Calu3 (cell line): Measurements from ENCODE around the gene EEF2. TPM values are rescaled to one million over a fixed set of nuclear protein-coding genes. Genes with fewer than 3 reads are reported as not detected.
"Not testable (repeated sequence)": the region's sequence is repeated elsewhere in the genome, so short reads cannot be mapped to it uniquely, and the experiment has no call there.

Source experiments
- BruUV-seq: library from RNA; stranded (reverse); fragments of 400-500 nt; replicated peaks from 2 replicates; lab custom pipeline; 2021; lab: Mats Ljungman, UMichigan
- CTCF ChIA-PET: fragments of 300-600 bp; sonication (Branson Sonifier 250); formaldehyde crosslinking; loops from one replicate; lab custom pipeline; 2022; ENCODE audit warnings: antibody characterized with exemption; lab: Charles Lee
- DNase-seq: peaks from one replicate; pipeline ENCODE4 v3.0.0; 2022
- H3K27ac Mint-ChIP-seq: one replicate; pipeline ENCODE4 v1.8.0; 2022; ENCODE audit warnings: mixed read lengths; ENCODE audit not compliant: unreplicated experiment
- H3K27me3 Mint-ChIP-seq: one replicate; pipeline ENCODE4 v1.8.0; 2022; ENCODE audit warnings: mixed read lengths; ENCODE audit not compliant: unreplicated experiment
- H3K36me3 Mint-ChIP-seq: one replicate; pipeline ENCODE4 v1.8.0; 2022; ENCODE audit warnings: mild to moderate bottlenecking, moderate library complexity, mixed read lengths; ENCODE audit not compliant: insufficient read depth, unreplicated experiment
- H3K4me1 Mint-ChIP-seq: one replicate; pipeline ENCODE4 v1.8.0; 2022; ENCODE audit warnings: mild to moderate bottlenecking, low read depth, mixed read lengths; ENCODE audit not compliant: unreplicated experiment
- H3K4me3 Mint-ChIP-seq: one replicate; pipeline ENCODE4 v1.8.0; 2022; ENCODE audit warnings: mild to moderate bottlenecking, low read depth, moderate library complexity, mixed read lengths; ENCODE audit not compliant: unreplicated experiment
- H3K9me3 Mint-ChIP-seq: one replicate; pipeline ENCODE4 v1.8.0; 2022; ENCODE audit warnings: low read depth, mixed read lengths; ENCODE audit not compliant: unreplicated experiment
- intact Hi-C: fragments of 100-400 bp; cut with micrococcal nuclease; formaldehyde crosslinking; loops from one replicate; pipeline ENCODE4 v1.10.0; 2022; ENCODE audit not compliant: unreplicated experiment
- total RNA-seq: library from RNA; stranded (reverse); gene quantifications from 2 replicates; pipeline ENCODE4 v1.2.3, GENCODE V29; 2022
- TF ChIP-seq, protein P1 (sequence below): fragments of 200-600 bp; IDR thresholded peaks from one replicate; pipeline ENCODE4 v1.8.0; 2022; ENCODE audit warnings: antibody characterized with exemption; ENCODE audit not compliant: unreplicated experiment

The EEF2 gene
- total RNA-seq, 1 experiment from 2014 or later = 1,166 TPM

DNA sequence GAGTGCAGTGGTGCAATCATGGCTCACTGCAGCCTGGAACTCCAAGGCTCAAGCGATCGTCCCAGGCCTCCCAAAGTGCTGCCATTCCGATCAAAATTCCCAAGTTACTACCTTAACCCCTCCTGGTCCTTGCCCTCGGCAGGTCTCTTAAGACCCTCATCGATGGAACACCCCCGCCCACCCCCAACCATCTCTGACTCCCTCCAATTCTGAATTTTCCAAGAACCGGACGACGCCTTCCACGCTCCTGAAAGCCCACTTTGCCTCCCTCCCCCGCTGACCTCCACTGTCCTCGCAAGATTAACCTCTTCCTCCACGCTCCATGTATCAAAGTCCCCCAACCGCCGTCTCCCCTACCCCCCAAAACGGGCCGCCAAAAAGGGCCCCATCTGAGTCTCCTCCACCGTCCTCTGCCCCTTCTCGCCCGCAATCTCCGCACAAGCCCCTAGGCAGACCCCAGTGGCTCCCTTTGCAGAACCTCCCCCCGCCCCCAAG, 14.9 kb downstream of the EEF2 start:
- TF ChIP-seq, protein P1, sequence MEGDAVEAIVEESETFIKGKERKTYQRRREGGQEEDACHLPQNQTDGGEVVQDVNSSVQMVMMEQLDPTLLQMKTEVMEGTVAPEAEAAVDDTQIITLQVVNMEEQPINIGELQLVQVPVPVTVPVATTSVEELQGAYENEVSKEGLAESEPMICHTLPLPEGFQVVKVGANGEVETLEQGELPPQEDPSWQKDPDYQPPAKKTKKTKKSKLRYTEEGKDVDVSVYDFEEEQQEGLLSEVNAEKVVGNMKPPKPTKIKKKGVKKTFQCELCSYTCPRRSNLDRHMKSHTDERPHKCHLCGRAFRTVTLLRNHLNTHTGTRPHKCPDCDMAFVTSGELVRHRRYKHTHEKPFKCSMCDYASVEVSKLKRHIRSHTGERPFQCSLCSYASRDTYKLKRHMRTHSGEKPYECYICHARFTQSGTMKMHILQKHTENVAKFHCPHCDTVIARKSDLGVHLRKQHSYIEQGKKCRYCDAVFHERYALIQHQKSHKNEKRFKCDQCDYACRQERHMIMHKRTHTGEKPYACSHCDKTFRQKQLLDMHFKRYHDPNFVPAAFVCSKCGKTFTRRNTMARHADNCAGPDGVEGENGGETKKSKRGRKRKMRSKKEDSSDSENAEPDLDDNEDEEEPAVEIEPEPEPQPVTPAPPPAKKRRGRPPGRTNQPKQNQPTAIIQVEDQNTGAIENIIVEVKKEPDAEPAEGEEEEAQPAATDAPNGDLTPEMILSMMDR = no peak
- CTCF ChIA-PET = interaction anchor here (1.2 to 2.2 kb wide), 2 partner anchors 17 to 121 kb away, joined by 6 to 8 read pairs; no protein-coding TSS in a partner anchor
- Mint-ChIP-seq H3K27me3 (no peaks in the 10 kb centered on the region), H3K4me1 (peaks cover 14% of the 10 kb centered on the region), H3K27ac (peak overlapping the region; percentile 72), H3K36me3 (peaks cover 68% of the 10 kb centered on the region), H3K9me3 (no peaks in the 10 kb centered on the region), H3K4me3 (peak overlapping the region; percentile 78)
- no TSS peak for BruUV-seq
- intact Hi-C loops = no loop called here
- no peak for DNase-seq

DNA sequence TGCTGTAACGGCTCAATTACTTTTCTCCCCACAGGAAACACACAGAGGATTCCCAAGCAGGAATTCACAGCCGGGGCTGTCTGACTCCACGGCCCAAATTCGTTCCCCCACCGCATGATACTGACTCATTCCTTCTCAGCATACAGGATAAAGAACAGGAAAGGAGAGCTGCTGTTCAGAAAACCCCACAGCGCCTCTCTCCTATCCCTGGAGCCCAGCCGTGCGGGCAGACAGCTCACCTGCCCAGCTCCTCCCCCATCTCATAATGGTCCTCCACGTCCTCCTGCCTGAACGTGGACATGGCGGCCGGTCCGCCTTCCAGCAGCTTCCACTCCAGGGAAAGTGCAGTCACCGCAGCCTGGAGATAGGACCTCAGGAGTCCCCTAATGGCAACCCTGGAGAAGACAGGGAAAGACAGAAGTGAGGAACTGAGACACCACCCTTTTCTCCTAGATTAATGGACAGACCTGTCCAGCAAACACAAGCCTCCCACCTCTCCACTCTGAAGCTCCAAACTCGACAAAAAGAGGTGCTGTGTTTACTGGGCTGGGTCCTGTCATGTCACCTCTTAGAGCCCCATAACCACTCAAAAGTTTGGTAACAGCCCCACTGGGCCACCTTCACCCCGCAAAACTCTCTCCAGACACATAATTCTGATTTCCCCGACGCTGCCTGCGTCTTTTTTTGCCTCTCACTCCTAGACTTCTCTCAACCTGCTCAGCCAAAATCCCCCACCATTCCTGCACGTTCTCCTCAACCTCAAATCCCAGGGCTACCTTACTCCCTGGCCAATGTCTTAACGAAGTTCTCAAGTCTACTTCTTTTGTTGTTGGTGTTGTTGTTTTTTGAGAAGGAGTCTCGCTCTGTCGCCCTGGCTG, 15.6 kb downstream of the EEF2 start:
- intact Hi-C loops = loop anchor here (5.0 kb wide), 1 partner anchor 112 kb away; no protein-coding TSS in a partner anchor
- peak; percentile 38 for DNase-seq

DNA sequence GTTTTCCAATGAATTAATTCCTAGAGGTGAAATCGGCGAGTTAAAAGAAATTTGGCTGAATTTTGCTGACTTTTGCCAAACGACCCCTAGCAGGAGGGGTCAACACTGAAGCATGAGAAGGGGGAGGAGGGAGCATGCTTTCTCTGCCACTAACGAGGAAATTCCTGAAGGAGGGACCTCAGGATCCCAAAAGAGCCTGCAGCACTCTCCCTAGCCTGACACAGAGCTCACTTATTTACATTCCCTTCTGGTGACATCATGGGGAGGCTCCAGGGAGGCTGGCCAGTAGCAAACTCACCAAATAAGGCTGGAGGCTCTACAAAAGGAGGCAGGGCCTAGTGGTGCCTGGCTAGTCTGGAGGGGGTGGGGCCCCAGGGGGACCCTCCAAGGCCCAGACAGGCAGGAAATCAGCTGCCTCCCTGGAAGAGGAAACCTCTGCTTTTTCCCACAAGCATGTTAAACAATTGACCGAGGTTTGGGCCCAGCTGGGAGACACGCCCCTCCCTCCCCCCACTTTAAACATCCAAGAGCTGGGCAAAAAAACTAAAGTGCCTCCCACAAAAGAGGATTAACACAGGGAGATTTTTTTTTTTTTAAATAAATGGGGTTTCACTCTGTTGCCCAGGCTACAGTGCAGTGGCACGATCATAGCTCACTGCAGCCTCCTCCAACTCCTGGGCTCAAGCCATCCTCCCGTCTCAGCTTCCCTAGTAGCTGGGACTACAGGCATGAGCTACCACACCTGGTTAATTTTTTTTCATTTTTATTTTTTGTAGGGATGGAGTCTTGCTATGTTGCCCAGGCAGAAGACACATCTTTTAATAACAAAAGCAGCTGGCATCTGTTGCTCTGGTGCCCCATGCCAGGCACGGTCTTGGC, 16.5 kb downstream of the EEF2 start:
- Mint-ChIP-seq H3K36me3 (peaks cover 66% of the 10 kb centered on the region), H3K9me3 (no peaks in the 10 kb centered on the region), H3K27ac (peak overlapping the region; percentile 72), H3K4me1 (peaks cover 14% of the 10 kb centered on the region), H3K27me3 (no peaks in the 10 kb centered on the region), H3K4me3 (peak overlapping the region; percentile 78)
- peak; percentile 88 for DNase-seq
- intact Hi-C loops = loop anchor here (5.0 kb wide), 1 partner anchor 111 kb away; no protein-coding TSS in a partner anchor
- no TSS peak for BruUV-seq
- CTCF ChIA-PET = interaction anchor here (0.6 to 2.2 kb wide), 8 partner anchors 17 to 238 kb away, joined by 3 to 10 read pairs (median 7); partner anchors contain the start of gene EEF2
- TF ChIP-seq, protein P1 = no peak

More for the DNA sequence above, 15.6 kb downstream of the EEF2 start:
- Mint-ChIP-seq H3K4me1 (peaks cover 14% of the 10 kb centered on the region), H3K36me3 (peaks cover 63% of the 10 kb centered on the region), H3K27ac (peak overlapping the region; percentile 72), H3K9me3 (no peaks in the 10 kb centered on the region), H3K27me3 (no peaks in the 10 kb centered on the region), H3K4me3 (peak overlapping the region; percentile 78)
- TF ChIP-seq, protein P1 = no peak
- CTCF ChIA-PET = interaction anchor here (0.9 to 2.2 kb wide), 6 partner anchors 16 to 238 kb away, joined by 3 to 10 read pairs (median 8); partner anchors contain the start of gene EEF2
- TSS peak; percentile 81 for BruUV-seq

DNA sequence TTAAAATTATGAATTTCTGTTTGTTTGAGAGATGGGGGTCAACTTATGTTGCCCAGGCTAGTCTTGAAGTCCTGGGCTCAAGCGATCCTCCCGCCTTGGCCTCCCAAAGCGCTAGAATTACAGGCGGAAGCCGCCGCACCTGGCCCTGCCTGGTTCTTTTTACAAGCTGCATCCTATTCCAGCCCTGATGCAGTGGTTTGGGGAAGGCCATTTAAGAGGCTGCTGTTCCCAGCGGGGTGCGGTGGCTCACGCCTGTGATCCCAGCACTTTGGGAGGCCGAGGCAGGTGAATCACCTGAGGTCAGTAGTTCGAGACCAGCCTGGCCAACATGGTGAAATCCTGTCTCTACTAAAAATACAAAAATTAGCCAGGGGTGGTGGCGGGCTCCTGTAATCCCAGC, 17.3 kb downstream of the EEF2 start:
- intact Hi-C loops = loop anchor here (5.0 kb wide), 1 partner anchor 111 kb away; no protein-coding TSS in a partner anchor

More for the DNA sequence above, 17.3 kb downstream of the EEF2 start:
- not testable (repeated sequence) for H3K27me3 Mint-ChIP-seq, H3K4me3 Mint-ChIP-seq, H3K27ac Mint-ChIP-seq, H3K9me3 Mint-ChIP-seq, DNase-seq, BruUV-seq
- peaks cover 14% of the 10 kb centered on the region for H3K4me1 Mint-ChIP-seq
- CTCF ChIA-PET = interaction anchor here (1.7 to 2.2 kb wide), 4 partner anchors 17 to 119 kb away, joined by 8 to 10 read pairs (median 9); partner anchors contain the start of gene EEF2
- peaks cover 73% of the 10 kb centered on the region for H3K36me3 Mint-ChIP-seq
